Muscle layer of duodenum (tissue), 2 donors: ENCODE measurements around the gene CAMSAP1.
"Not testable (repeated sequence)": the region's sequence is repeated elsewhere in the genome, so short reads cannot be mapped to it uniquely, and the experiment has no call there.

Experiments
- H3K27ac ChIP-seq: one replicate; pipeline ENCODE4 v1.7.0; 2013; ENCODE audit warnings: mild to moderate bottlenecking, low read length
- H3K27me3 ChIP-seq: one replicate; pipeline ENCODE4 v1.7.0; 2013; ENCODE audit warnings: low read depth, mild to moderate bottlenecking, control low read depth, low read length
- H3K36me3 ChIP-seq, 2 donors: one replicate each; pipeline ENCODE4 v1.7.0; 2013; ENCODE audit warnings: low read length in 2 of 2, control low read depth in 1 of 2, mild to moderate bottlenecking in 1 of 2; ENCODE audit not compliant: insufficient read depth in 2 of 2, control insufficient read depth in 1 of 2
- H3K4me1 ChIP-seq, 2 donors: one replicate each; pipeline ENCODE4 v1.7.0; 2013; ENCODE audit warnings: low read length in 2 of 2, mild to moderate bottlenecking in 2 of 2, control low read depth in 1 of 2, moderate library complexity in 1 of 2; ENCODE audit not compliant: insufficient read depth in 2 of 2, control insufficient read depth in 1 of 2
- H3K4me3 ChIP-seq, 2 donors: one replicate each; pipeline ENCODE4 v1.7.0; 2013; ENCODE audit warnings: low read length in 2 of 2, low read depth in 1 of 2, mild to moderate bottlenecking in 1 of 2
- H3K9me3 ChIP-seq, 2 donors: one replicate each; pipeline ENCODE4 v1.7.0; 2013; ENCODE audit warnings: low read length in 2 of 2, control low read depth in 1 of 2, mild to moderate bottlenecking in 1 of 2; ENCODE audit not compliant: control insufficient read depth in 1 of 2
- donor health status: healthy.

Gene CAMSAP1

GRCh38 chr9:135903358-135903656 is 4.0 kb downstream of the CAMSAP1 start:
- H3K4me1 ChIP-seq: peaks cover 11 to 18% of the 10 kb centered on the region in 2 donors
- H3K36me3 ChIP-seq: no peaks in the 10 kb centered on the region
- H3K27me3 ChIP-seq: no peaks in the 10 kb centered on the region
- H3K9me3 ChIP-seq: no peaks in the 10 kb centered on the region
- H3K4me3 ChIP-seq: no peak overlapping the region
- H3K27ac ChIP-seq: no peak overlapping the region

- peaks cover 10 to 16% of the 10 kb centered on the region in 2 donors for H3K4me1 ChIP-seq
- H3K27me3 ChIP-seq: no peaks in the 10 kb centered on the region
- no peaks in the 10 kb centered on the region for H3K36me3 ChIP-seq
- H3K27ac ChIP-seq: no peak overlapping the region
- no peak overlapping the region for H3K4me3 ChIP-seq
- H3K9me3 ChIP-seq: no peaks in the 10 kb centered on the region
Measured at GRCh38 chr9:135902655-135903357, 4.5 kb downstream of the CAMSAP1 start.

GRCh38 chr9:135901826-135902225 is 5.5 kb downstream of the CAMSAP1 start:
- Histone ChIP-seq H3K9me3 (no peaks in the 10 kb centered on the region), H3K27me3 (no peaks in the 10 kb centered on the region), H3K4me3 (no peak overlapping the region), H3K36me3 (no peaks in the 10 kb centered on the region), H3K4me1 (peaks cover 10 to 16% of the 10 kb centered on the region in 2 donors), H3K27ac (no peak overlapping the region)

- H3K9me3 ChIP-seq: no peaks in the 10 kb centered on the region
- H3K27me3 ChIP-seq: no peaks in the 10 kb centered on the region
- peaks cover 10 to 15% of the 10 kb centered on the region in 2 donors for H3K4me1 ChIP-seq
- no peak overlapping the region for H3K27ac ChIP-seq
- H3K4me3 ChIP-seq: no peak overlapping the region
- H3K36me3 ChIP-seq: no peaks in the 10 kb centered on the region
Measured at GRCh38 chr9:135901031-135901758, 6.2 kb downstream of the CAMSAP1 start.

GRCh38 chr9:135898634-135899407 is 8.5 kb downstream of the CAMSAP1 start:
- H3K27me3 ChIP-seq: no peaks in the 10 kb centered on the region
- H3K4me3 ChIP-seq: no peak overlapping the region
- no peaks in the 10 kb centered on the region for H3K36me3 ChIP-seq
- no peaks in the 10 kb centered on the region for H3K4me1 ChIP-seq
- no peaks in the 10 kb centered on the region for H3K9me3 ChIP-seq
- no peak overlapping the region for H3K27ac ChIP-seq

GRCh38 chr9:135896626-135897025 is 10.7 kb downstream of the CAMSAP1 start:
- Histone ChIP-seq H3K4me1 (no peaks in the 10 kb centered on the region), H3K9me3 (no peaks in the 10 kb centered on the region), H3K4me3 (no peak overlapping the region), H3K36me3 (no peaks in the 10 kb centered on the region), H3K27me3 (no peaks in the 10 kb centered on the region), H3K27ac (no peak overlapping the region)

- Histone ChIP-seq H3K9me3 (no peaks in the 10 kb centered on the region), H3K36me3 (no peaks in the 10 kb centered on the region), H3K4me3 (no peak overlapping the region), H3K27ac (no peak overlapping the region), H3K27me3 (no peaks in the 10 kb centered on the region), H3K4me1 (no peaks in the 10 kb centered on the region)
Measured at GRCh38 chr9:135896205-135896604, 11.1 kb downstream of the CAMSAP1 start.

GRCh38 chr9:135895202-135895848 is 12.0 kb downstream of the CAMSAP1 start:
- Histone ChIP-seq H3K36me3 (no peaks in the 10 kb centered on the region), H3K27me3 (no peaks in the 10 kb centered on the region), H3K4me3 (no peak overlapping the region), H3K4me1 (peaks cover 0 to 8% of the 10 kb centered on the region in 2 donors), H3K9me3 (no peaks in the 10 kb centered on the region), H3K27ac (no peak overlapping the region)

GRCh38 chr9:135893104-135893503 is 14.2 kb downstream of the CAMSAP1 start:
- Histone ChIP-seq H3K36me3 (no peaks in the 10 kb centered on the region), H3K27me3 (no peaks in the 10 kb centered on the region), H3K9me3 (no peaks in the 10 kb centered on the region), H3K27ac (no peak overlapping the region), H3K4me3 (no peak overlapping the region), H3K4me1 (peaks cover 0 to 28% of the 10 kb centered on the region in 2 donors)

GRCh38 chr9:135892327-135892726 is 15.0 kb downstream of the CAMSAP1 start:
- H3K9me3 ChIP-seq, H3K27me3 ChIP-seq, H3K36me3 ChIP-seq, H3K4me3 ChIP-seq, H3K27ac ChIP-seq: not testable (repeated sequence)
- H3K4me1 ChIP-seq: peaks cover 4 to 36% of the 10 kb centered on the region in 2 donors

- Histone ChIP-seq H3K36me3 (no peaks in the 10 kb centered on the region), H3K4me3 (no peak overlapping the region), H3K27me3 (no peaks in the 10 kb centered on the region), H3K27ac (no peak overlapping the region), H3K9me3 (no peaks in the 10 kb centered on the region), H3K4me1 (peaks cover 4 to 43% of the 10 kb centered on the region in 2 donors)
Measured at GRCh38 chr9:135891027-135891631, 16.2 kb downstream of the CAMSAP1 start.
